Measurements from ENCODE around the gene RIPOR3. TPM values are rescaled to one million over a fixed set of nuclear protein-coding genes. Genes with fewer than 3 reads are reported as not detected.

Gene RIPOR3
- total RNA-seq, 1 experiment from 2014 or later, result 0.46 TPM

DNA sequence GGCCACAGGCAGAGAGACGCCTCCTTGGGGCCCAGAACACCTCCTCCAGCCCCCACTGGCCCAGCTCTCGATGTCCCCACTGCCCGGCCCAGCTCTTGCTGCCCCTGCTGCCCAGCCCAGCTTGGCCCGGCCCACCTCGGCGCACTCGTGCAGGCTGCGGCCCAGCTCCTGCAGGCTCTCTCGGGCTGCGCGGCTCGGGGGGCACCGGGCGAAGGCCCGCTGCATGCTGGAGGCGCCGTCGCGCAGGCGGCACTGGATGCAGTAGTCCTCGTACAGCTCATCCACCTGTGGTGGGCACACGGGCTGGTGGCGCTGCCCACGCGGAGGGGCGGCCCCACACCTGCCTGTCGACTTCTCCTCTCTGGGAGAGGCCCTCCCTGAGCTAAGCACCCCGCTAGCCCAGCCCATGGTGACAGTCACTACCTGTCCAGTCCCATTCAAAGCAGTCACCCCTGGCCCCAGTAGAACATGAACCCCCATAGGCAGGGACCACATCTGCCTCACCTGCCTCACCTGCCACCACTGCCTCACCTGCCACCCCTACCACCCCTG, 81.8 kb downstream of the RIPOR3 start:
- Histone ChIP-seq H3K79me1 (ENCODE audit: insufficient read depth, low read depth, low read length, poor library complexity, severe bottlenecking) (no peaks in the 10 kb centered on the region), H3K18ac (ENCODE audit: insufficient read length, low read depth, low read length) (no peak overlapping the region), H3K9me3 (ENCODE audit: control insufficient read depth, low read depth, low read length) (no peaks in the 10 kb centered on the region), H3K9ac (ENCODE audit: extremely low read depth, insufficient read length, low read length) (no peak overlapping the region), H2BK5ac (ENCODE audit: insufficient read length, low read length) (no peak overlapping the region), H2BK15ac (ENCODE audit: low read depth, low read length) (no peak overlapping the region), H3K27ac (ENCODE audit: insufficient read length, low read depth, low read length) (no peak overlapping the region), H2BK12ac (ENCODE audit: insufficient read length, low read depth, low read length) (no peak overlapping the region), H3K23me2 (ENCODE audit: insufficient read length, low read depth, low read length, poor library complexity, severe bottlenecking) (no peaks in the 10 kb centered on the region), H4K91ac (ENCODE audit: insufficient read length, low read depth, low read length) (no peak overlapping the region), H3K4ac (ENCODE audit: low read depth, low read length) (no peak overlapping the region), H2BK120ac (ENCODE audit: low read depth, low read length, poor library complexity, severe bottlenecking) (no peak overlapping the region), H2AFZ (ENCODE audit: low read length) (no peak overlapping the region), H3K23ac (ENCODE audit: insufficient read length, low read depth, low read length) (no peak overlapping the region), H3K4me1 (ENCODE audit: insufficient read depth, low read length) (no peaks in the 10 kb centered on the region; the same call in 1 of the 2 replicates), H2BK20ac (ENCODE audit: low read depth, low read length, poor library complexity, severe bottlenecking) (no peak overlapping the region), H3T11ph (ENCODE audit: low read length) (no peak overlapping the region), H3K14ac (ENCODE audit: insufficient read depth, low read length) (no peak overlapping the region), H3K79me2 (ENCODE audit: insufficient read depth, low read length) (no peaks in the 10 kb centered on the region), H3K4me2 (ENCODE audit: insufficient read depth, insufficient read length, low read length) (no peak overlapping the region), H3K27me3 (ENCODE audit: insufficient read depth, low read length) (no peaks in the 10 kb centered on the region), H4K20me1 (ENCODE audit: control insufficient read depth, insufficient read depth, insufficient read length) (no peaks in the 10 kb centered on the region), H3K56ac (ENCODE audit: insufficient read length, low read depth, low read length) (no peak overlapping the region), H4K5ac (ENCODE audit: insufficient read length, low read depth, low read length) (no peak overlapping the region), H2AK5ac (ENCODE audit: insufficient read length, low read length) (no peak overlapping the region), H4K8ac (replicated peaks; ENCODE audit: insufficient read length, low read depth, low read length) (no peak overlapping the region)
- DNase-seq, result no peak
- no peak overlapping the region for H3K4me3 Mint-ChIP-seq
- H3K27ac Mint-ChIP-seq, result no peak overlapping the region
- TF ChIP-seq, protein P1, sequence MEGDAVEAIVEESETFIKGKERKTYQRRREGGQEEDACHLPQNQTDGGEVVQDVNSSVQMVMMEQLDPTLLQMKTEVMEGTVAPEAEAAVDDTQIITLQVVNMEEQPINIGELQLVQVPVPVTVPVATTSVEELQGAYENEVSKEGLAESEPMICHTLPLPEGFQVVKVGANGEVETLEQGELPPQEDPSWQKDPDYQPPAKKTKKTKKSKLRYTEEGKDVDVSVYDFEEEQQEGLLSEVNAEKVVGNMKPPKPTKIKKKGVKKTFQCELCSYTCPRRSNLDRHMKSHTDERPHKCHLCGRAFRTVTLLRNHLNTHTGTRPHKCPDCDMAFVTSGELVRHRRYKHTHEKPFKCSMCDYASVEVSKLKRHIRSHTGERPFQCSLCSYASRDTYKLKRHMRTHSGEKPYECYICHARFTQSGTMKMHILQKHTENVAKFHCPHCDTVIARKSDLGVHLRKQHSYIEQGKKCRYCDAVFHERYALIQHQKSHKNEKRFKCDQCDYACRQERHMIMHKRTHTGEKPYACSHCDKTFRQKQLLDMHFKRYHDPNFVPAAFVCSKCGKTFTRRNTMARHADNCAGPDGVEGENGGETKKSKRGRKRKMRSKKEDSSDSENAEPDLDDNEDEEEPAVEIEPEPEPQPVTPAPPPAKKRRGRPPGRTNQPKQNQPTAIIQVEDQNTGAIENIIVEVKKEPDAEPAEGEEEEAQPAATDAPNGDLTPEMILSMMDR (conservative IDR thresholded peaks at IDR 0.05), result no peak
- H3K9me3 Mint-ChIP-seq, result no peaks in the 10 kb centered on the region
- H3K36me3 Mint-ChIP-seq (ENCODE audit: insufficient read depth in 1 of 3, low read depth in 3 of 3), result no peaks in the 10 kb centered on the region
- WGBS (ENCODE audit: extremely low coverage, insufficient read length, low lambda C conversion rate), result no CpG with 5 or more reads among the region's 28 CpGs
- no peaks in the 10 kb centered on the region; the same call in 1 of the 2 replicates for H3K27me3 Mint-ChIP-seq (ENCODE audit: low read depth)
- H3K4me1 Mint-ChIP-seq, result peaks cover 10 to 16% of the 10 kb centered on the region in 2 experiments
